Astrocyte (in vitro differentiated cells and primary cell): Measurements from ENCODE around the gene COL16A1. TPM values are rescaled to one million over a fixed set of nuclear protein-coding genes. Genes with fewer than 3 reads are reported as not detected.

Source experiments
- DNase-seq: peaks from one replicate; pipeline ENCODE4 v3.0.0-alpha.2; 2010; ENCODE audit warnings: low read depth
- FAIRE-seq: peaks from 2 replicates; lab custom pipeline; 2011; peaks lifted over from hg19 to GRCh38; lab: Jason Lieb, UNC
- H2AFZ ChIP-seq: 2 replicates; pipeline ENCODE4 v1.6.0; 2012; ENCODE audit warnings: low read depth, low read length, inconsistent platforms
- H3K27ac ChIP-seq: 2 replicates; pipeline ENCODE4 v1.5.1; 2011; ENCODE audit warnings: low read depth, low read length, inconsistent platforms
- H3K27me3 ChIP-seq: 2 replicates; pipeline ENCODE4 v1.6.0; 2011; ENCODE audit warnings: low read length, inconsistent platforms; ENCODE audit not compliant: insufficient read depth
- H3K36me3 ChIP-seq: 2 replicates; pipeline ENCODE4 v1.5.1; 2011; ENCODE audit warnings: low read length, inconsistent platforms; ENCODE audit not compliant: insufficient read depth
- H3K4me1 ChIP-seq: 2 replicates; pipeline ENCODE4 v1.5.1; 2011; ENCODE audit warnings: low read length, inconsistent platforms; ENCODE audit not compliant: insufficient read depth
- H3K4me2 ChIP-seq: 2 replicates; pipeline ENCODE4 v1.6.0; 2012; ENCODE audit warnings: low read length, inconsistent platforms
- H3K4me3 ChIP-seq: 2 replicates; pipeline ENCODE4 v1.5.1; 2011; ENCODE audit warnings: low read depth, mild to moderate bottlenecking, low read length, inconsistent platforms; ENCODE audit not compliant: insufficient read depth
- H3K79me2 ChIP-seq: 2 replicates; pipeline ENCODE4 v1.6.0; 2012; ENCODE audit warnings: mild to moderate bottlenecking, low read length, inconsistent platforms; ENCODE audit not compliant: insufficient read depth
- H3K9ac ChIP-seq: 2 replicates; pipeline ENCODE4 v1.6.0; 2012; ENCODE audit warnings: mild to moderate bottlenecking, low read length, inconsistent platforms
- H3K9me3 ChIP-seq: 2 replicates; pipeline ENCODE4 v1.5.1; 2012; ENCODE audit warnings: low read depth, mild to moderate bottlenecking, low read length, inconsistent platforms; ENCODE audit not compliant: insufficient read depth
- H4K20me1 ChIP-seq: 2 replicates; pipeline ENCODE4 v1.6.0; 2012; ENCODE audit warnings: low read length, inconsistent platforms; ENCODE audit not compliant: insufficient read depth
- H3K27ac Mint-ChIP-seq: one replicate; pipeline ENCODE4 v1.8.0; 2021; ENCODE audit warnings: mild to moderate bottlenecking, mixed read lengths; ENCODE audit not compliant: unreplicated experiment
- H3K27me3 Mint-ChIP-seq: one replicate; pipeline ENCODE4 v1.8.0; 2021; ENCODE audit warnings: low read depth, mixed read lengths; ENCODE audit not compliant: unreplicated experiment
- H3K36me3 Mint-ChIP-seq: one replicate; pipeline ENCODE4 v1.8.0; 2021; ENCODE audit warnings: low read depth, mixed read lengths; ENCODE audit not compliant: unreplicated experiment
- H3K4me1 Mint-ChIP-seq: one replicate; pipeline ENCODE4 v1.8.0; 2021; ENCODE audit warnings: low read depth, mixed read lengths; ENCODE audit not compliant: unreplicated experiment
- H3K4me3 Mint-ChIP-seq: one replicate; pipeline ENCODE4 v1.8.0; 2021; ENCODE audit warnings: mild to moderate bottlenecking, moderate library complexity, mixed read lengths; ENCODE audit not compliant: unreplicated experiment
- H3K9me3 Mint-ChIP-seq: one replicate; pipeline ENCODE4 v1.8.0; 2021; ENCODE audit warnings: mild to moderate bottlenecking, mixed read lengths; ENCODE audit not compliant: unreplicated experiment
- EZH2 ChIP-seq: IDR thresholded peaks from 2 replicates; pipeline ENCODE4 v1.6.1; 2012; ENCODE audit warnings: mild to moderate bottlenecking, low read length, inconsistent platforms; ENCODE audit not compliant: insufficient read depth
- total RNA-seq: library from RNA; stranded (reverse); gene quantifications from 2 replicates; pipeline ENCODE4 v1.2.1, GENCODE V29; 2021
- TF ChIP-seq, protein P1 (sequence below): IDR thresholded peaks from 2 replicates; pipeline ENCODE4 v1.5.1; 2011; ENCODE audit warnings: low read depth, mild to moderate bottlenecking, inconsistent platforms, low read length, moderate library complexity; ENCODE audit not compliant: insufficient read depth

The COL16A1 gene
- total RNA-seq, 1 donor from 2014 or later: 42.9 TPM

DNA sequence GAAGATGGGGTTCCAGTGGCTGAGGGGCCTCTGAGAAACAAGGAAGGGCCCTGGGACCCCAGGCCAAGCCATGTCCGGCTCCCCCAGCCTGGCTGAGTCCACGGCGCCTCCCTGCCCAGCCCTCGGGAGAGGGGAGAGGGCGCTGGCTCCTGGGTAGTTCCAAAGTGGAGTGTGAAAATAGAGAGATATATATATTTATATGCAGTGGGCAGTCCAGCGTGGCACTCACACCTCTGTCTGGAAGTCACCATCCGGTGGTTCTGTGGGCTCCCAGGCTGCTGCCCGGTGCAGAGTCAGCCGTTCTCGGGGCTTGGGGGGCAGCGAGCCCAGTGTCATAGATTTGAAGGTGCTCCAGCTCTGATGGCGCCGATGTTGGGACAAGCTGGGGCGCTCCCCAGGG lies 23.4 kb upstream of the COL16A1 start:
- H3K79me2 ChIP-seq: no peaks in the 10 kb centered on the region
- peaks cover 22% of the 10 kb centered on the region for H3K27me3 Mint-ChIP-seq
- H3K4me3 Mint-ChIP-seq: no peak overlapping the region
- H3K27ac Mint-ChIP-seq: no peak overlapping the region
- H4K20me1 ChIP-seq: peaks cover 7% of the 10 kb centered on the region
- H3K4me1 Mint-ChIP-seq: peaks cover 12% of the 10 kb centered on the region
- H3K27ac ChIP-seq: no peak overlapping the region
- FAIRE-seq (no peak), DNase-seq (no peak)
- H3K9me3 Mint-ChIP-seq: peaks cover 5% of the 10 kb centered on the region
- H3K4me2 ChIP-seq: no peak overlapping the region
- H3K27me3 ChIP-seq: no peaks in the 10 kb centered on the region
- H3K4me1 ChIP-seq: peaks cover 7% of the 10 kb centered on the region
- H3K4me3 ChIP-seq: no peak overlapping the region
- H2AFZ ChIP-seq: no peak overlapping the region
- H3K9me3 ChIP-seq: no peaks in the 10 kb centered on the region
- no peak overlapping the region for H3K9ac ChIP-seq
- peaks cover 7% of the 10 kb centered on the region for H3K36me3 Mint-ChIP-seq
- TF ChIP-seq, protein P1, sequence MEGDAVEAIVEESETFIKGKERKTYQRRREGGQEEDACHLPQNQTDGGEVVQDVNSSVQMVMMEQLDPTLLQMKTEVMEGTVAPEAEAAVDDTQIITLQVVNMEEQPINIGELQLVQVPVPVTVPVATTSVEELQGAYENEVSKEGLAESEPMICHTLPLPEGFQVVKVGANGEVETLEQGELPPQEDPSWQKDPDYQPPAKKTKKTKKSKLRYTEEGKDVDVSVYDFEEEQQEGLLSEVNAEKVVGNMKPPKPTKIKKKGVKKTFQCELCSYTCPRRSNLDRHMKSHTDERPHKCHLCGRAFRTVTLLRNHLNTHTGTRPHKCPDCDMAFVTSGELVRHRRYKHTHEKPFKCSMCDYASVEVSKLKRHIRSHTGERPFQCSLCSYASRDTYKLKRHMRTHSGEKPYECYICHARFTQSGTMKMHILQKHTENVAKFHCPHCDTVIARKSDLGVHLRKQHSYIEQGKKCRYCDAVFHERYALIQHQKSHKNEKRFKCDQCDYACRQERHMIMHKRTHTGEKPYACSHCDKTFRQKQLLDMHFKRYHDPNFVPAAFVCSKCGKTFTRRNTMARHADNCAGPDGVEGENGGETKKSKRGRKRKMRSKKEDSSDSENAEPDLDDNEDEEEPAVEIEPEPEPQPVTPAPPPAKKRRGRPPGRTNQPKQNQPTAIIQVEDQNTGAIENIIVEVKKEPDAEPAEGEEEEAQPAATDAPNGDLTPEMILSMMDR: no peak
- no peak for TF ChIP-seq EZH2
- H3K36me3 ChIP-seq: no peaks in the 10 kb centered on the region

DNA sequence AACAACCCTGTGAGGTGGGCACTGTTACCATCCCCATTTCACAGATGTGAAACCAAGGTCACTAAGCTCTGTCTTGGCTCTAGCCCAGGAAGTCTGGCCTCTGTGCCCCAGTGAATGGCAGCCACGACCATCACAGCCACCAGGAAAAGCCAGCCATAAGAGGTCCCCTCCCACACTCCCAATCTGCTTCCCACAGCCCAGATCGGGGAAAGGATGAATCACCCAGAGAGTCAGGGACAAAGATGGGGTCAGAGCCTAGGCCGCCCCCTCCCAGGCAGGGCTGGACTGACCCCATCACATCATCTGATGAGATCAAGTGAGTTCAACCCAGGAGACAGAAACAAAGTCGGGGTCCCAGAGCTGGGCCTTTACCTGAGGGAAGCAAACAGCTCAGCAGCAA lies 22.9 kb upstream of the COL16A1 start:
- no peak for TF ChIP-seq EZH2
- TF ChIP-seq, protein P1: no peak
- Mint-ChIP-seq H3K27ac (no peak overlapping the region), H3K4me1 (peaks cover 12% of the 10 kb centered on the region), H3K4me3 (no peak overlapping the region), H3K9me3 (peaks cover 8% of the 10 kb centered on the region), H3K36me3 (peaks cover 7% of the 10 kb centered on the region), H3K27me3 (peaks cover 27% of the 10 kb centered on the region)
- no peaks in the 10 kb centered on the region for H3K36me3 ChIP-seq
- H4K20me1 ChIP-seq: peaks cover 7% of the 10 kb centered on the region
- no peaks in the 10 kb centered on the region for H3K79me2 ChIP-seq
- no peak overlapping the region for H2AFZ ChIP-seq
- no peak overlapping the region for H3K9ac ChIP-seq
- DNase-seq (no peak), FAIRE-seq (no peak)
- no peak overlapping the region for H3K27ac ChIP-seq
- H3K4me3 ChIP-seq: no peak overlapping the region
- peaks cover 7% of the 10 kb centered on the region for H3K4me1 ChIP-seq
- no peaks in the 10 kb centered on the region for H3K27me3 ChIP-seq
- no peaks in the 10 kb centered on the region for H3K9me3 ChIP-seq
- no peak overlapping the region for H3K4me2 ChIP-seq

DNA sequence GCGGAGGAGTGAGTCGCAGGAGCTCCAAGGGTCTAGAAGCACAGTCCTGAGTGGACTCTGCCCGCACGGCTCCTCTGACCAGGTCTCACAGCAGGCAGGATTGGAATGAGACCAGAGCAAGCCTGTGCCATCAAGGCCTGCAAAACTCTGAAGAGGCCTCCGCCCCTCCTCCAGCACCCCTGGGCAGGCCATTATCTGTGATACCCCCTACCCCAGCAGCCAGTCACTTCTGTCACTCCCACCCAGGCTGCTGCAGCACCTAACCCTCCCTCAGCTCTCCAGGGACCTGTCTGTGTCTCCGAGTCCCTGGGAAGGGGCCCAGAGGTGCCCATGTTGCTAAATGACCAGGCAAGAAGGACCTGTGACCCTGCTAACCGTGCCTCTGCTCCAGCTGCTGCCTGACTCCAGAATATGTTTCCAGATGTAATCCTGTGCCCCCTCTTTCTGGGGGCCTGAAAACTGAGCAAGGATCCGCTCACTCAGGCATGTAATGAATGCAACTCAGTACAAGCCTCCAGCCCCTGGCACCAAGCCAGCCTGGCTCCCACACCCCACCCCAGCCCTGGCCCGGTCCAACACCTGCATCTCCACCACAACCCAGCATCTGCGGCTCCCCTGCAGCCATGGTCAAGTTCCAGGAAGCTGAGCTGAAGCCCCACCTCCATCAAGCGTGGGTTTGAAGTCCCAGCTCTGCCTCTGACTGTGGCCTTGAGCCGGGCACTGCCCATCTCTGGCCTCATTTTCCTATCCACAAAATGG lies 22.1 kb upstream of the COL16A1 start:
- H2AFZ ChIP-seq: no peak overlapping the region
- no peaks in the 10 kb centered on the region for H3K79me2 ChIP-seq
- no peak overlapping the region for H3K27ac ChIP-seq
- H3K36me3 ChIP-seq: no peaks in the 10 kb centered on the region
- no peak overlapping the region for H3K9ac ChIP-seq
- peaks cover 32% of the 10 kb centered on the region for H3K27me3 Mint-ChIP-seq
- no peak overlapping the region for H3K4me3 ChIP-seq
- FAIRE-seq: no peak
- peaks cover 9% of the 10 kb centered on the region for H3K9me3 Mint-ChIP-seq
- H3K36me3 Mint-ChIP-seq: peaks cover 7% of the 10 kb centered on the region
- H3K4me1 ChIP-seq: peaks cover 7% of the 10 kb centered on the region
- H3K27me3 ChIP-seq: no peaks in the 10 kb centered on the region
- DNase-seq: no peak
- peaks cover 7% of the 10 kb centered on the region for H4K20me1 ChIP-seq
- no peak for TF ChIP-seq EZH2
- TF ChIP-seq, protein P1: no peak
- H3K4me3 Mint-ChIP-seq: no peak overlapping the region
- no peaks in the 10 kb centered on the region for H3K9me3 ChIP-seq
- no peak overlapping the region for H3K4me2 ChIP-seq
- no peak overlapping the region for H3K27ac Mint-ChIP-seq
- H3K4me1 Mint-ChIP-seq: peaks cover 12% of the 10 kb centered on the region
